CD4-positive, alpha-beta T cell (primary cell): ENCODE results near the gene ADCY5. TPM values are rescaled to one million over a fixed set of nuclear protein-coding genes. Genes with fewer than 3 reads are reported as not detected.

Experiments used
- ATAC-seq: fragments of 200-7000 bp; cut with Tn5 transposase; one replicate; pipeline ENCODE4 v1.10.0; 2022; ENCODE audit warnings: mild to moderate bottlenecking; ENCODE audit not compliant: poor library complexity
- CTCF ChIA-PET: fragments of 350-600 bp; sonication (Branson Sonifier 250); formaldehyde crosslinking; loops from one replicate; lab custom pipeline; 2021; ENCODE audit warnings: antibody characterized with exemption, inconsistent platforms; lab: Charles Lee
- POLR2A ChIA-PET: fragments of 350-600 bp; sonication (Branson Sonifier 250); formaldehyde crosslinking; loops from one replicate; lab custom pipeline; 2021; ENCODE audit warnings: antibody characterized with exemption, inconsistent platforms; lab: Charles Lee
- DNase-seq, 14 experiments: peaks; one replicate each; pipeline ENCODE4 v3.0.0-alpha.2; 2013 to 2020; ENCODE audit warnings: mixed read lengths in 2 of 14
- H3K27ac ChIP-seq, 2 donors: one replicate each; pipeline versions ENCODE4 v1.5.1 to v1.7.0; 2013; ENCODE audit warnings: low read length in 2 of 2, low read depth in 1 of 2, mild to moderate bottlenecking in 1 of 2
- H3K27me3 ChIP-seq, 2 experiments: 1 replicate in 1 of 2; 2 replicates in 1 of 2; pipeline versions ENCODE4 v1.6.1 to v1.7.0; 2013; ENCODE audit warnings: low read length in 2 of 2, control low read depth in 1 of 2, mild to moderate bottlenecking in 1 of 2, moderate library complexity in 1 of 2; ENCODE audit not compliant: insufficient read depth in 2 of 2, control insufficient read depth in 1 of 2
- H3K36me3 ChIP-seq: one replicate; pipeline ENCODE4 v1.6.1; 2013; ENCODE audit warnings: low read length, control low read depth; ENCODE audit not compliant: insufficient read depth
- H3K4me1 ChIP-seq: one replicate; pipeline ENCODE4 v1.6.1; 2013; ENCODE audit warnings: low read length, control low read depth; ENCODE audit not compliant: insufficient read depth
- H3K4me3 ChIP-seq: one replicate; pipeline ENCODE4 v1.5.1; 2013; ENCODE audit warnings: mild to moderate bottlenecking, low read length, moderate library complexity
- H3K9me3 ChIP-seq, 2 experiments: 1 replicate in 1 of 2; 2 replicates in 1 of 2; pipeline versions ENCODE4 v1.6.1 to v1.7.0; 2013; ENCODE audit warnings: low read length in 2 of 2, mild to moderate bottlenecking in 2 of 2, control low read depth in 1 of 2, moderate library complexity in 1 of 2; ENCODE audit not compliant: control insufficient read depth in 1 of 2, insufficient read depth in 1 of 2
- H3K27ac Mint-ChIP-seq: one replicate; pipeline ENCODE4 v1.8.0; 2020; ENCODE audit warnings: mixed read lengths
- H3K27me3 Mint-ChIP-seq: one replicate; pipeline ENCODE4 v1.8.0; 2021; ENCODE audit warnings: mixed read lengths
- H3K36me3 Mint-ChIP-seq: one replicate; pipeline ENCODE4 v1.8.0; 2021; ENCODE audit warnings: low read depth, mixed read lengths
- H3K4me1 Mint-ChIP-seq: one replicate; pipeline ENCODE4 v1.8.0; 2021; ENCODE audit warnings: low read depth, mixed read lengths
- H3K4me3 Mint-ChIP-seq: one replicate; pipeline ENCODE4 v1.8.0; 2020; ENCODE audit warnings: mild to moderate bottlenecking, mixed read lengths
- H3K9me3 Mint-ChIP-seq: one replicate; pipeline ENCODE4 v1.8.0; 2020; ENCODE audit warnings: mixed read lengths
- CTCF ChIP-seq: fragments of 200-600 bp; IDR thresholded peaks from one replicate; pipeline ENCODE4 v1.8.0; 2022; ENCODE audit warnings: antibody characterized with exemption, mild to moderate bottlenecking
- intact Hi-C, 2 experiments: fragments of 100-400 bp; cut with DNase I in 1 of 2; cut with micrococcal nuclease in 1 of 2; formaldehyde crosslinking; loops; one replicate each; pipeline versions ENCODE4 v1.15.1 to v1.9.0; 2023 to 2025; cut with DNase I, micrococcal nuclease
- total RNA-seq, 174 experiments: library from RNA in 2 of 174; stranded (reverse) in 2 of 174; gene quantifications; one replicate each; pipeline ENCODE4 v1.2.3 and lab custom pipeline; 2021 to 2026

Gene ADCY5
- total RNA-seq, 2 experiments from 2014 or later, result not detected

GRCh38 chr3:123431007-123431657, 17.8 kb downstream of the ADCY5 start:
- no peaks in the 10 kb centered on the region for H3K4me1 Mint-ChIP-seq
- CTCF ChIA-PET, result interaction anchor here (1.0 kb wide), 1 partner anchor 10 kb away, joined by 3 read pairs; no protein-coding TSS in a partner anchor
- no peaks in the 10 kb centered on the region for H3K36me3 ChIP-seq
- no peak for ATAC-seq
- H3K27ac Mint-ChIP-seq, result no peak overlapping the region
- H3K9me3 ChIP-seq, result no peaks in the 10 kb centered on the region
- POLR2A ChIA-PET, result no interaction called here
- H3K4me3 ChIP-seq, result no peak overlapping the region
- no peak overlapping the region for H3K4me3 Mint-ChIP-seq
- no peaks in the 10 kb centered on the region for H3K36me3 Mint-ChIP-seq
- H3K4me1 ChIP-seq, result no peaks in the 10 kb centered on the region
- intact Hi-C loops, result no loop called here
- no peak overlapping the region for H3K27ac ChIP-seq
- TF ChIP-seq CTCF, result no peak
- H3K27me3 Mint-ChIP-seq, result peaks cover 17% of the 10 kb centered on the region
- H3K27me3 ChIP-seq, result no peaks in the 10 kb centered on the region
- no peak for DNase-seq
- no peaks in the 10 kb centered on the region for H3K9me3 Mint-ChIP-seq

- intact Hi-C loops, result no loop called here
- ChIA-PET POLR2A (no interaction called here), CTCF (no interaction called here)
- no peaks in the 10 kb centered on the region for H3K4me1 Mint-ChIP-seq
- no peak overlapping the region for H3K27ac Mint-ChIP-seq
- ATAC-seq (no peak), DNase-seq (no peak)
- Histone ChIP-seq H3K27ac (no peak overlapping the region), H3K36me3 (no peaks in the 10 kb centered on the region), H3K4me3 (no peak overlapping the region), H3K27me3 (no peaks in the 10 kb centered on the region), H3K9me3 (no peaks in the 10 kb centered on the region), H3K4me1 (no peaks in the 10 kb centered on the region)
- no peak overlapping the region for H3K4me3 Mint-ChIP-seq
- peaks cover 17% of the 10 kb centered on the region for H3K27me3 Mint-ChIP-seq
- no peaks in the 10 kb centered on the region for H3K36me3 Mint-ChIP-seq
- H3K9me3 Mint-ChIP-seq, result no peaks in the 10 kb centered on the region
- no peak for TF ChIP-seq CTCF
Observed at GRCh38 chr3:123430266-123430665, 18.6 kb downstream of the ADCY5 start.

GRCh38 chr3:123429362-123430125, 19.3 kb downstream of the ADCY5 start:
- Mint-ChIP-seq H3K27ac (no peak overlapping the region), H3K4me1 (no peaks in the 10 kb centered on the region), H3K4me3 (no peak overlapping the region), H3K27me3 (peaks cover 17% of the 10 kb centered on the region), H3K9me3 (no peaks in the 10 kb centered on the region), H3K36me3 (no peaks in the 10 kb centered on the region)
- ChIA-PET POLR2A (no interaction called here), CTCF (no interaction called here)
- intact Hi-C loops, result no loop called here
- DNase-seq, result no peak
- TF ChIP-seq CTCF, result no peak
- Histone ChIP-seq H3K9me3 (no peaks in the 10 kb centered on the region), H3K27ac (no peak overlapping the region), H3K36me3 (no peaks in the 10 kb centered on the region), H3K4me3 (no peak overlapping the region), H3K27me3 (no peaks in the 10 kb centered on the region), H3K4me1 (no peaks in the 10 kb centered on the region)
- no peak for ATAC-seq
